SK-N-SH treated with all-trans-retinoic acid at 6 μM for 48 hours (cell line): Measurements from ENCODE around the gene CHMP3.

Experiments used
- ATAC-seq: fragments of 200-7000 bp; cut with Tn5 transposase; 3 replicates; pipeline ENCODE4 v1.9.1; 2020; ENCODE audit warnings: mild to moderate bottlenecking, moderate library complexity
- ARNTL ChIP-seq: fragments of 450-650 bp; formaldehyde crosslinking; IDR thresholded peaks from 2 replicates; pipeline ENCODE4 v1.5.0; 2020; ENCODE audit warnings: low read depth, mild to moderate bottlenecking, moderate library complexity, borderline replicate concordance
- CREB5 ChIP-seq: fragments of 250-450 bp; sonication (Bioruptor Pico); IDR thresholded peaks from 2 replicates; pipeline ENCODE4 v1.5.1; 2020; ENCODE audit warnings: low read depth, mild to moderate bottlenecking, moderate library complexity
- CSRNP3 ChIP-seq: fragments of 250-450 bp; sonication (Bioruptor Pico); IDR thresholded peaks from 2 replicates; pipeline ENCODE4 v1.5.1; 2021; ENCODE audit warnings: mild to moderate bottlenecking, moderate library complexity
- ESRRG ChIP-seq: fragments of 250-450 bp; sonication (Bioruptor Pico); IDR thresholded peaks from 2 replicates; pipeline ENCODE4 v1.6.1; 2021; ENCODE audit warnings: mild to moderate bottlenecking
- ISL1 ChIP-seq: fragments of 250-450 bp; sonication (Bioruptor Pico); IDR thresholded peaks from 2 replicates; pipeline ENCODE4 v2.1.2; 2022; ENCODE audit warnings: mild to moderate bottlenecking, moderate library complexity
- OSR1 ChIP-seq: fragments of 250-450 bp; sonication (Bioruptor Pico); IDR thresholded peaks from 2 replicates; pipeline ENCODE4 v1.8.0; 2022; ENCODE audit warnings: moderate library complexity, mild to moderate bottlenecking, inconsistent platforms
- PATZ1 ChIP-seq: fragments of 250-450 bp; sonication (Bioruptor Pico); IDR thresholded peaks from 2 replicates; pipeline ENCODE4 v1.8.0; 2020; ENCODE audit warnings: mild to moderate bottlenecking, moderate library complexity, borderline replicate concordance
- POU6F1 ChIP-seq: fragments of 250-450 bp; sonication (Bioruptor Pico); IDR thresholded peaks from 2 replicates; pipeline ENCODE4 v1.8.0; 2021; ENCODE audit warnings: low read depth, mild to moderate bottlenecking, moderate library complexity, borderline replicate concordance
- PPARA ChIP-seq: fragments of 250-450 bp; sonication (Bioruptor Pico); IDR thresholded peaks from 2 replicates; pipeline ENCODE4 v1.5.0; 2020; ENCODE audit warnings: mild to moderate bottlenecking, borderline replicate concordance
- RARB ChIP-seq: fragments of 250-450 bp; sonication (Bioruptor Pico); IDR thresholded peaks from 2 replicates; pipeline ENCODE4 v1.8.0; 2021; ENCODE audit warnings: mild to moderate bottlenecking, moderate library complexity
- SNAI2 ChIP-seq: fragments of 250-450 bp; sonication (Bioruptor Pico); IDR thresholded peaks from 2 replicates; pipeline ENCODE4 v1.5.0; 2020; ENCODE audit warnings: mild to moderate bottlenecking, moderate library complexity
- TCF4 ChIP-seq: fragments of 250-450 bp; sonication (Bioruptor Pico); IDR thresholded peaks from 2 replicates; pipeline ENCODE4 v1.8.0; 2021; ENCODE audit warnings: mild to moderate bottlenecking, moderate library complexity, borderline replicate concordance
- TOX ChIP-seq: fragments of 250-450 bp; sonication (Bioruptor Pico); IDR thresholded peaks from 2 replicates; pipeline ENCODE4 v1.8.0; 2021; ENCODE audit warnings: mild to moderate bottlenecking, moderate library complexity, borderline replicate concordance
- TSHZ2 ChIP-seq: fragments of 250-450 bp; sonication (Bioruptor Pico); IDR thresholded peaks from 2 replicates; pipeline ENCODE4 v1.5.0; 2020; ENCODE audit warnings: mild to moderate bottlenecking, moderate library complexity
- ZC3H10 ChIP-seq: fragments of 250-450 bp; sonication (Bioruptor Pico); IDR thresholded peaks from 2 replicates; pipeline ENCODE4 v1.5.1; 2021; ENCODE audit warnings: mild to moderate bottlenecking, moderate library complexity
- ZFP30 ChIP-seq: fragments of 450-650 bp; formaldehyde crosslinking; IDR thresholded peaks from 2 replicates; pipeline ENCODE4 v1.5.0; 2022; ENCODE audit warnings: mild to moderate bottlenecking, moderate library complexity
- ZNF8 ChIP-seq: fragments of 450-650 bp; formaldehyde crosslinking; IDR thresholded peaks from 2 replicates; pipeline ENCODE4 v1.5.0; 2020; ENCODE audit warnings: mild to moderate bottlenecking, moderate library complexity

Gene CHMP3

GRCh38 chr2:86488561-86489250, 74.5 kb downstream of the CHMP3 start:
- no peak for ATAC-seq
- TF ChIP-seq POU6F1 (CRISPR knock-in tag), result no peak
- no peak for TF ChIP-seq ZNF8 (CRISPR knock-in tag)
- TF ChIP-seq ZFP30, result no peak
- TF ChIP-seq SNAI2, result no peak
- TF ChIP-seq PPARA (CRISPR knock-in tag), result no peak
- TF ChIP-seq TSHZ2 (CRISPR knock-in tag), result no peak
- no peak for TF ChIP-seq ARNTL (CRISPR knock-in tag)
- no peak for TF ChIP-seq ZC3H10 (CRISPR knock-in tag)
- TF ChIP-seq CSRNP3 (CRISPR knock-in tag), result no peak
- no peak for TF ChIP-seq OSR1 (CRISPR knock-in tag)
- TF ChIP-seq TOX (CRISPR knock-in tag), result no peak
- no peak for TF ChIP-seq PATZ1 (CRISPR knock-in tag)
- no peak for TF ChIP-seq CREB5 (CRISPR knock-in tag)
- TF ChIP-seq TCF4, result no peak
- no peak for TF ChIP-seq ISL1
- TF ChIP-seq RARB, result no peak

- TF ChIP-seq TOX (CRISPR knock-in tag) (no peak), ZC3H10 (CRISPR knock-in tag) (no peak), TSHZ2 (CRISPR knock-in tag) (no peak)
- no peak for ATAC-seq
These were observed 76.2 kb downstream of the CHMP3 start for GRCh38 chr2:86487062-86487461.

GRCh38 chr2:86485802-86486201, 77.4 kb downstream of the CHMP3 start:
- ATAC-seq, result no peak
- TF ChIP-seq TSHZ2 (CRISPR knock-in tag) (no peak), POU6F1 (CRISPR knock-in tag) (no peak), PPARA (CRISPR knock-in tag) (no peak), ESRRG (CRISPR knock-in tag) (no peak), ZNF8 (CRISPR knock-in tag) (no peak), CREB5 (CRISPR knock-in tag) (no peak), ARNTL (CRISPR knock-in tag) (no peak), ZC3H10 (CRISPR knock-in tag) (no peak), OSR1 (CRISPR knock-in tag) (no peak)
